IMR-90 (cell line): ENCODE data around the gene SLC24A3. TPM values are rescaled to one million over a fixed set of nuclear protein-coding genes. Genes with fewer than 3 reads are reported as not detected.

Experiments
- ATAC-seq: fragments of 200-7000 bp; cut with Tn5 transposase; 2 replicates; pipeline ENCODE4 v1.9.1; 2020; ENCODE audit warnings: low read depth, mild to moderate bottlenecking, moderate library complexity
- BruUV-seq: library from RNA; stranded (reverse); fragments of 400-500 nt; replicated peaks from 2 replicates; lab custom pipeline; 2021; lab: Mats Ljungman, UMichigan
- CTCF ChIA-PET: fragments of 300-600 bp; formaldehyde crosslinking; extraction: SDS; loops from one replicate; lab custom pipeline; 2021; ENCODE audit warnings: antibody characterized with exemption; lab: Yijun Ruan, JAX
- POLR2A ChIA-PET: fragments of 300-600 bp; sonication (Branson Sonifier 250); formaldehyde crosslinking; loops from one replicate; lab custom pipeline; 2022; ENCODE audit warnings: antibody characterized with exemption; ENCODE audit not compliant: unreplicated experiment; lab: Charles Lee
- DNase-seq: peaks from one replicate; pipeline ENCODE4 v3.0.0; 2013
- H2AFZ ChIP-seq: replicated peaks from 2 replicates; pipeline ENCODE3; 2013; ENCODE audit warnings: low read length, mild to moderate bottlenecking; ENCODE audit not compliant: poor library complexity
- H2AK5ac ChIP-seq: 2 replicates; pipeline ENCODE4 v1.6.1; 2013; ENCODE audit warnings: low read depth, low read length, inconsistent platforms
- H2AK9ac ChIP-seq: replicated peaks from 2 replicates; pipeline ENCODE3; 2013; ENCODE audit warnings: mild to moderate bottlenecking, low read depth, low read length, moderate library complexity; ENCODE audit not compliant: poor library complexity
- H2BK120ac ChIP-seq: 2 replicates; pipeline ENCODE4 v1.6.1; 2013; ENCODE audit warnings: low read depth, low read length, inconsistent platforms
- H2BK15ac ChIP-seq: 3 replicates; pipeline ENCODE4 v1.6.1; 2013; ENCODE audit warnings: low read depth, low read length, inconsistent platforms
- H2BK20ac ChIP-seq: 2 replicates; pipeline ENCODE4 v1.6.1; 2013; ENCODE audit warnings: low read depth, mild to moderate bottlenecking, inconsistent platforms, low read length, moderate library complexity
- H2BK5ac ChIP-seq: 2 replicates; pipeline ENCODE4 v1.6.1; 2013; ENCODE audit warnings: mild to moderate bottlenecking, low read depth, low read length, inconsistent platforms; ENCODE audit not compliant: poor library complexity, severe bottlenecking
- H3K14ac ChIP-seq: replicated peaks from 2 replicates; pipeline ENCODE4 v1.6.1; 2013; ENCODE audit warnings: low read depth, low read length, inconsistent platforms
- H3K18ac ChIP-seq: 2 replicates; pipeline ENCODE4 v1.6.1; 2013; ENCODE audit warnings: low read depth, low read length, control low read depth
- H3K23ac ChIP-seq: 2 replicates; pipeline ENCODE4 v1.6.1; 2013; ENCODE audit warnings: low read depth, low read length, inconsistent platforms
- H3K27ac ChIP-seq: 2 replicates; pipeline ENCODE4 v1.5.1; 2013; ENCODE audit warnings: mild to moderate bottlenecking, control low read depth, low read length; ENCODE audit not compliant: insufficient read depth
- H3K27me3 ChIP-seq: 2 replicates; pipeline ENCODE4 v1.6.1; 2013; ENCODE audit warnings: low read length; ENCODE audit not compliant: control insufficient read depth, insufficient read depth
- H3K36me3 ChIP-seq: 2 replicates; pipeline ENCODE4 v1.6.1; 2013; ENCODE audit warnings: low read length, mixed read lengths; ENCODE audit not compliant: control insufficient read depth, insufficient read depth
- H3K4ac ChIP-seq: 2 replicates; pipeline ENCODE4 v1.6.1; 2013; ENCODE audit warnings: low read depth, low read length, inconsistent platforms
- H3K4me1 ChIP-seq: 2 replicates; pipeline ENCODE4 v1.6.1; 2013; ENCODE audit warnings: low read length, mixed read lengths; ENCODE audit not compliant: control insufficient read depth, insufficient read depth
- H3K4me2 ChIP-seq: 2 replicates; pipeline ENCODE4 v1.6.1; 2013; ENCODE audit warnings: low read depth, mild to moderate bottlenecking, control low read depth, low read length, moderate library complexity
- H3K4me3 ChIP-seq: 2 replicates; pipeline ENCODE4 v1.5.1; 2013; ENCODE audit warnings: low read depth, mild to moderate bottlenecking, control low read depth, low read length, moderate library complexity; ENCODE audit not compliant: insufficient read depth
- H3K56ac ChIP-seq: 2 replicates; pipeline ENCODE4 v1.6.1; 2013; ENCODE audit warnings: low read length, inconsistent platforms; ENCODE audit not compliant: insufficient read depth; ENCODE audit errors: extremely low read depth
- H3K79me1 ChIP-seq, 2 experiments: 2 replicates each; pipeline ENCODE4 v1.6.1; 2013; ENCODE audit warnings: low read length in 2 of 2, inconsistent platforms in 1 of 2, low read depth in 1 of 2
- H3K9ac ChIP-seq: 2 replicates; pipeline ENCODE4 v1.6.1; 2013; ENCODE audit warnings: low read depth, low read length, control low read depth
- H3K9me1 ChIP-seq: 2 replicates; pipeline ENCODE4 v1.6.1; 2013; ENCODE audit warnings: low read length, inconsistent platforms; ENCODE audit not compliant: insufficient read depth
- H3K9me3 ChIP-seq: 2 replicates; pipeline ENCODE4 v1.6.1; 2013; ENCODE audit warnings: low read length; ENCODE audit not compliant: control insufficient read depth, insufficient read depth
- H4K20me1 ChIP-seq: 2 replicates; pipeline ENCODE4 v1.6.1; 2013; ENCODE audit warnings: low read length, inconsistent platforms; ENCODE audit not compliant: insufficient read depth
- H4K5ac ChIP-seq: 2 replicates; pipeline ENCODE4 v1.6.1; 2013; ENCODE audit warnings: mild to moderate bottlenecking, low read depth, low read length, control low read depth
- H4K8ac ChIP-seq, 2 experiments: 2 replicates each; pipeline ENCODE4 v1.6.1; 2013; ENCODE audit warnings: low read depth in 2 of 2, low read length in 2 of 2, control low read depth in 1 of 2, inconsistent platforms in 1 of 2
- H4K91ac ChIP-seq: 2 replicates; pipeline ENCODE4 v1.6.1; 2013; ENCODE audit warnings: low read depth, low read length, inconsistent platforms; ENCODE audit not compliant: insufficient read depth
- CTCF ChIP-seq: conservative IDR thresholded peaks from 2 replicates; pipeline ENCODE4 v1.5.1; 2012; ENCODE audit warnings: mild to moderate bottlenecking, low read depth, low read length, improper control_type of control experiment
- MXI1 ChIP-seq: IDR thresholded peaks from 2 replicates; pipeline ENCODE4 v1.6.1; 2012; ENCODE audit warnings: low read depth, mild to moderate bottlenecking, low read length, moderate library complexity, borderline replicate concordance
- RAD21 ChIP-seq: IDR thresholded peaks from 2 replicates; pipeline ENCODE4 v1.6.1; 2012; ENCODE audit warnings: low read length, improper control_type of control experiment
- WGBS, 2 experiments: methylation state at CpG; one replicate each; pipeline versions ENCODE4 v1.1.5 to v1.1.7; 2013; ENCODE audit warnings: missing lambda C conversion rate in 2 of 2; ENCODE audit not compliant: insufficient read length in 1 of 2; ENCODE audit errors: extremely low coverage in 2 of 2; 5-methylcytosine and 5-hydroxymethylcytosine counted together
- dilution Hi-C: fragments of 300-500 bp; cut with HindIII; formaldehyde crosslinking; loops from one replicate; pipeline ENCODE4 v1.14.3; 2018; ENCODE audit warnings: low sequenced_read_pairs; ENCODE audit not compliant: unreplicated experiment
- in situ Hi-C: fragments of 300-500 bp; cut with MboI; formaldehyde crosslinking; loops from 3 replicates; pipeline ENCODE4 v1.14.3; 2019; ENCODE audit warnings: low sequenced_read_pairs, inconsistent platforms, mixed read lengths
- intact Hi-C: fragments of 100-400 bp; cut with micrococcal nuclease; formaldehyde crosslinking; loops from 2 replicates; pipeline ENCODE4 v1.10.0; 2022
- polyA plus RNA-seq, 3 experiments: library from polyadenylated mRNA; depleted of rRNA; stranded (reverse); fragments of >200 nt; gene quantifications; 2 replicates each; pipeline ENCODE4 v1.2.3, GENCODE V29; 2012; ENCODE audit warnings: low replicate concordance in 1 of 3
- total RNA-seq: library from RNA; depleted of rRNA; stranded (reverse); fragments of >200 nt; gene quantifications from 2 replicates; pipeline ENCODE4 v1.2.3, GENCODE V29; 2012
- TF ChIP-seq, protein P1 (sequence below): fragments of 150-350 bp; IDR thresholded peaks from 2 replicates; pipeline ENCODE4 v1.6.1; 2017; ENCODE audit warnings: mild to moderate bottlenecking, antibody characterized with exemption, low read length, low read depth

Gene SLC24A3
- total and polyA plus RNA-seq, 2 of the 4 experiments (the other 2 are of a cell fraction) = not detected

DNA sequence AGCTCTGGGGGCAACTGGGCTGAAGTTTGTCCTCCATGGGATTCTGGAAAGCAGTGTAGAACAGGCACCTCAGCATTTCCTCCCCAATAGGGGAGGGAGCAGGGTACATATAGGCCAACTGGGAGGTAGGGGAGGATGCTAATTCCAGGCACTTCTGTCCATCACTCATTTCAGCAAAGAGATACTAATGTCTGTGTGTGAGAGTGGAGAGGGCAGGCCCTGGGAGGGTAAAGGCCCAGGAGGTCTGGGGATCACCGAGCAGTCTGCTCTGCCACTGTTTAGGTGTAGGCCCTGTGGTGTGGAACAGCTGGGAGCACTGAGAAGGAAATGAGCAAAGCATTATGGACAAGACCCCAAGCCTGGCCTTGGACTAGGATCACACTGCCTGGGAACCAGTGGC, 158.7 kb downstream of the SLC24A3 start:
- Histone ChIP-seq H3K36me3 (no peaks in the 10 kb centered on the region), H3K79me1 (no peaks in the 10 kb centered on the region), H3K9me3 (0 out of 2 replicates have a peak, but pooled peaks cover 2% of the 10 kb centered on the region), H4K5ac (no peak overlapping the region), H2BK5ac (no peak overlapping the region), H3K27me3 (no peaks in the 10 kb centered on the region), H2BK20ac (no peak overlapping the region), H3K9me1 (no peaks in the 10 kb centered on the region), H3K9ac (no peak overlapping the region), H3K4me3 (no peak overlapping the region), H3K23ac (no peak overlapping the region), H3K4ac (no peak overlapping the region), H3K4me1 (no peaks in the 10 kb centered on the region), H2AK5ac (no peak overlapping the region), H3K56ac (no peak overlapping the region), H3K4me2 (no peak overlapping the region), H3K27ac (no peak overlapping the region), H4K91ac (no peak overlapping the region), H2BK120ac (no peak overlapping the region), H3K18ac (no peak overlapping the region), H4K20me1 (no peaks in the 10 kb centered on the region), H3K14ac (no peak overlapping the region), H4K8ac (no peak overlapping the region), H2AK9ac (no peak overlapping the region), H2AFZ (no peak overlapping the region), H2BK15ac (no peak overlapping the region)
- dilution Hi-C loops (no loop called here), in situ Hi-C loops (no loop called here), intact Hi-C loops (no loop called here)
- TF ChIP-seq RAD21 (no peak), MXI1 (no peak), CTCF (no peak)
- TF ChIP-seq, protein P1, sequence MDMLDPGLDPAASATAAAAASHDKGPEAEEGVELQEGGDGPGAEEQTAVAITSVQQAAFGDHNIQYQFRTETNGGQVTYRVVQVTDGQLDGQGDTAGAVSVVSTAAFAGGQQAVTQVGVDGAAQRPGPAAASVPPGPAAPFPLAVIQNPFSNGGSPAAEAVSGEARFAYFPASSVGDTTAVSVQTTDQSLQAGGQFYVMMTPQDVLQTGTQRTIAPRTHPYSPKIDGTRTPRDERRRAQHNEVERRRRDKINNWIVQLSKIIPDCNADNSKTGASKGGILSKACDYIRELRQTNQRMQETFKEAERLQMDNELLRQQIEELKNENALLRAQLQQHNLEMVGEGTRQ = no peak
- ChIA-PET POLR2A (no interaction called here), CTCF (no interaction called here)
- no CpG with 5 or more reads among the region's 1 CpG for WGBS, 2 experiments
- DNase-seq (no peak), ATAC-seq (no peak)
- no TSS peak for BruUV-seq
